CD8-positive, alpha-beta memory T cell (primary cell): ENCODE data around the gene NSMF. TPM values are rescaled to one million over a fixed set of nuclear protein-coding genes. Genes with fewer than 3 reads are reported as not detected.

Experiments used
- CTCF ChIA-PET: fragments of 350-600 bp; sonication (Branson Sonifier 250); formaldehyde crosslinking; loops from one replicate; lab custom pipeline; 2021; ENCODE audit warnings: antibody characterized with exemption; lab: Charles Lee
- POLR2A ChIA-PET: fragments of 350-600 bp; sonication (Branson Sonifier 250); formaldehyde crosslinking; loops from one replicate; lab custom pipeline; 2021; ENCODE audit warnings: antibody characterized with exemption; lab: Charles Lee
- DNase-seq, 5 donors: peaks; one replicate each; pipeline versions ENCODE4 v3.0.0 to v3.0.0-alpha.2; 2020 to 2022; ENCODE audit warnings: mixed read lengths in 1 of 5
- H3K27ac ChIP-seq: one replicate; pipeline ENCODE4 v1.7.0; 2013; ENCODE audit warnings: low read depth, mild to moderate bottlenecking, low read length, moderate library complexity
- H3K27me3 ChIP-seq: 2 replicates; pipeline ENCODE4 v1.7.0; 2013; ENCODE audit warnings: low read length, mild to moderate bottlenecking; ENCODE audit not compliant: insufficient read depth, poor library complexity, severe bottlenecking
- H3K36me3 ChIP-seq: 2 replicates; pipeline ENCODE4 v1.7.0; 2013; ENCODE audit warnings: mild to moderate bottlenecking, low read length, moderate library complexity; ENCODE audit not compliant: insufficient read depth
- H3K4me1 ChIP-seq: 2 replicates; pipeline ENCODE4 v1.7.0; 2013; ENCODE audit warnings: mild to moderate bottlenecking, low read length, moderate library complexity; ENCODE audit not compliant: insufficient read depth
- H3K4me3 ChIP-seq: 2 replicates; pipeline ENCODE4 v1.7.0; 2013; ENCODE audit warnings: mild to moderate bottlenecking, low read length
- H3K9me3 ChIP-seq: 2 replicates; pipeline ENCODE4 v1.7.0; 2013; ENCODE audit warnings: mild to moderate bottlenecking, low read length
- H3K27ac Mint-ChIP-seq, 8 donors: one replicate each; pipeline ENCODE4 v1.8.0; 2020 to 2021; ENCODE audit warnings: mixed read lengths in 8 of 8, mild to moderate bottlenecking in 6 of 8, inconsistent platforms in 3 of 8, moderate library complexity in 3 of 8
- H3K27me3 Mint-ChIP-seq, 2 donors: one replicate each; pipeline ENCODE4 v1.8.0; 2020 to 2021; ENCODE audit warnings: mixed read lengths in 2 of 2, mild to moderate bottlenecking in 1 of 2, moderate library complexity in 1 of 2
- H3K36me3 Mint-ChIP-seq, 3 donors: one replicate each; pipeline ENCODE4 v1.8.0; 2020 to 2021; ENCODE audit warnings: mixed read lengths in 3 of 3, inconsistent platforms in 1 of 3, mild to moderate bottlenecking in 1 of 3
- H3K4me1 Mint-ChIP-seq, 3 donors: one replicate each; pipeline ENCODE4 v1.8.0; 2020 to 2021; ENCODE audit warnings: mixed read lengths in 3 of 3, inconsistent platforms in 1 of 3, mild to moderate bottlenecking in 1 of 3
- H3K4me3 Mint-ChIP-seq, 7 donors: one replicate each; pipeline ENCODE4 v1.8.0; 2020 to 2021; ENCODE audit warnings: mixed read lengths in 7 of 7, mild to moderate bottlenecking in 6 of 7, moderate library complexity in 4 of 7, inconsistent platforms in 2 of 7
- H3K9me3 Mint-ChIP-seq, 5 donors: one replicate each; pipeline ENCODE4 v1.8.0; 2020 to 2022; ENCODE audit warnings: mixed read lengths in 5 of 5, mild to moderate bottlenecking in 3 of 5, moderate library complexity in 2 of 5, inconsistent platforms in 1 of 5
- polyA plus RNA-seq: library from polyadenylated mRNA; unstranded; fragments of 300-500 nt; fragmentation: Illumina TruSeq; gene quantifications from one replicate; pipeline ENCODE4 v1.2.3, GENCODE V29; 2021
- total RNA-seq, 2 experiments: library from RNA; stranded (reverse); gene quantifications; one replicate each; pipeline ENCODE4 v1.2.3, GENCODE V29; 2021

Gene NSMF
- total and polyA plus RNA-seq, 3 experiments from 2014 or later: 15.4 to 42.8 (median 40.9) TPM

GRCh38 chr9:137480686-137481683, 21.9 kb upstream of the NSMF start:
- H3K9me3 ChIP-seq: no peaks in the 10 kb centered on the region
- peaks cover 0 to 3% (median 0%) of the 10 kb centered on the region in 3 donors for H3K36me3 Mint-ChIP-seq
- H3K36me3 ChIP-seq: no peaks in the 10 kb centered on the region
- H3K4me1 ChIP-seq: no peaks in the 10 kb centered on the region
- H3K4me1 Mint-ChIP-seq: peaks cover 0 to 5% (median 0%) of the 10 kb centered on the region in 3 donors
- H3K9me3 Mint-ChIP-seq: peaks cover 0 to 2% (median 2%) of the 10 kb centered on the region in 5 donors
- H3K27ac ChIP-seq: no peak overlapping the region
- no peak overlapping the region for H3K27ac Mint-ChIP-seq
- no peak overlapping the region for H3K4me3 Mint-ChIP-seq
- ChIA-PET CTCF (no interaction called here), POLR2A (no interaction called here)
- DNase-seq: peak in 1 of 5 donors; percentile 32
- peaks cover 0 to 4% of the 10 kb centered on the region in 2 donors for H3K27me3 Mint-ChIP-seq
- no peaks in the 10 kb centered on the region for H3K27me3 ChIP-seq
- no peak overlapping the region for H3K4me3 ChIP-seq

GRCh38 chr9:137479892-137480685, 21.0 kb upstream of the NSMF start:
- Histone ChIP-seq H3K4me3 (no peak overlapping the region), H3K36me3 (no peaks in the 10 kb centered on the region), H3K9me3 (no peaks in the 10 kb centered on the region), H3K4me1 (no peaks in the 10 kb centered on the region), H3K27ac (no peak overlapping the region), H3K27me3 (no peaks in the 10 kb centered on the region)
- peaks cover 3 to 9% (median 7%) of the 10 kb centered on the region in 5 donors for H3K9me3 Mint-ChIP-seq
- peaks cover 0 to 8% (median 1%) of the 10 kb centered on the region in 3 donors for H3K36me3 Mint-ChIP-seq
- POLR2A ChIA-PET: no interaction called here
- CTCF ChIA-PET: no interaction called here
- H3K27me3 Mint-ChIP-seq: peaks cover 0 to 4% of the 10 kb centered on the region in 2 donors
- peaks cover 0 to 5% (median 0%) of the 10 kb centered on the region in 3 donors for H3K4me1 Mint-ChIP-seq
- DNase-seq: peak in 1 of 5 donors; percentile 30
- H3K27ac Mint-ChIP-seq: peak overlapping the region in 2 of 8 donors; percentile 47 to 93
- no peak overlapping the region for H3K4me3 Mint-ChIP-seq

GRCh38 chr9:137478962-137479861, 20.1 kb upstream of the NSMF start:
- Histone ChIP-seq H3K36me3 (no peaks in the 10 kb centered on the region), H3K27me3 (no peaks in the 10 kb centered on the region), H3K9me3 (no peaks in the 10 kb centered on the region), H3K4me1 (no peaks in the 10 kb centered on the region), H3K27ac (no peak overlapping the region), H3K4me3 (no peak overlapping the region)
- Mint-ChIP-seq H3K9me3 (peaks cover 7 to 12% (median 11%) of the 10 kb centered on the region in 5 donors), H3K4me1 (peaks cover 0 to 5% (median 0%) of the 10 kb centered on the region in 3 donors), H3K27ac (peak overlapping the region in 2 of 8 donors; percentile 47 to 93), H3K27me3 (peaks cover 0 to 4% of the 10 kb centered on the region in 2 donors), H3K4me3 (no peak overlapping the region), H3K36me3 (peaks cover 0 to 11% (median 3%) of the 10 kb centered on the region in 3 donors)
- peak in 1 of 5 donors; percentile 41 for DNase-seq
- CTCF ChIA-PET: no interaction called here
- POLR2A ChIA-PET: no interaction called here

DNA sequence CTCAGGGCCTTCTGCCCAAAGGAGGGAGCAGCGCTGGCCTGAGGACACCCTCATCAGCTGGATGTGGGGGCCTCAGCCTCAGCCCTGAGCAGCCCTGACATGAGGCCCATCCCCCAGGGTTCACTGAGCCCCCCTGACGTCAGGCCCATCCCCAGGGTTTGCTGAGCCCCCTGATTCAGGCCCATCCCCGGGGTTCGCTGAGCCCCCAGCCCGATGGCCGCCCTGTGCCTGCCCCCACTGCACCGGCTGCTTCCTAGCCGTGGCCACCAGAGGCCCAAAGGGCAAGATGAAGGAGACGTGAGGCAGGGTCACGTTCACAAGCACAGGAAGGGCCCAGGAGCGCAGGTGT, 19.5 kb upstream of the NSMF start:
- no peak overlapping the region for H3K4me3 Mint-ChIP-seq
- CTCF ChIA-PET: no interaction called here
- H3K9me3 Mint-ChIP-seq: peaks cover 12 to 17% (median 14%) of the 10 kb centered on the region in 5 donors
- peaks cover 0 to 4% of the 10 kb centered on the region in 2 donors for H3K27me3 Mint-ChIP-seq
- Histone ChIP-seq H3K4me1 (no peaks in the 10 kb centered on the region), H3K9me3 (no peaks in the 10 kb centered on the region), H3K36me3 (no peaks in the 10 kb centered on the region), H3K4me3 (no peak overlapping the region), H3K27me3 (no peaks in the 10 kb centered on the region), H3K27ac (no peak overlapping the region)
- peak in 1 of 5 donors; percentile 25 for DNase-seq
- peaks cover 0 to 16% (median 4%) of the 10 kb centered on the region in 3 donors for H3K36me3 Mint-ChIP-seq
- peaks cover 0 to 5% (median 0%) of the 10 kb centered on the region in 3 donors for H3K4me1 Mint-ChIP-seq
- POLR2A ChIA-PET: no interaction called here
- H3K27ac Mint-ChIP-seq: no peak overlapping the region

- CTCF ChIA-PET: no interaction called here
- H3K27me3 Mint-ChIP-seq: peaks cover 0 to 4% of the 10 kb centered on the region in 2 donors
Measured at GRCh38 chr9:137477778-137478612, 18.9 kb upstream of the NSMF start.

DNA sequence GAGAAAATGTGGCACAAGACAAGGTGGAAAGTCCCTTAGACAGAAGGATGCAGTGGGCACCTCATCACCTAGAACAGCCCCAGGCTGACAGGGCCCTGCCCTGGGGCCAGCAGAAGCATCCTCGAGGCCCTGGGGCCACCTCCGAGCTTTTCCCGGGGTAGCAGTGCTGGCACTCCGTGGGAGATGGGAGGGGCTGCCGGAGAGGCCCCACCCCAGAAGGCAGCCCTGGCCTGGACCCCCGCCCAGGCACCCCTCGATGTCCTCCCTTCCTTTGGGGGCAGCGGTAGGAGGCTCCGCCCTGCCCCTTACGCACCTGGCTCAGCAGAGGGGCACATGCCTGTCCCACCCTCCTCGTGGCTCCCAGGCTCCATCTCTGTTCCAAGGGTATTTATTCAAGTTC, 17.7 kb upstream of the NSMF start:
- H3K27me3 Mint-ChIP-seq: peaks cover 0 to 4% of the 10 kb centered on the region in 2 donors

More at GRCh38 chr9:137477778-137478612, 18.9 kb upstream of the NSMF start:
- H3K27ac ChIP-seq: no peak overlapping the region
- H3K4me1 ChIP-seq: no peaks in the 10 kb centered on the region
- H3K9me3 ChIP-seq: no peaks in the 10 kb centered on the region
- no peak overlapping the region for H3K4me3 ChIP-seq
- Mint-ChIP-seq H3K9me3 (peaks cover 13 to 21% (median 20%) of the 10 kb centered on the region in 5 donors), H3K4me3 (no peak overlapping the region), H3K36me3 (peaks cover 0 to 22% (median 4%) of the 10 kb centered on the region in 3 donors), H3K27ac (peak overlapping the region in 1 of 8 donors; percentile 47), H3K4me1 (peaks cover 0 to 5% (median 0%) of the 10 kb centered on the region in 3 donors)
- DNase-seq: peak in 1 of 5 donors; percentile 41
- H3K36me3 ChIP-seq: no peaks in the 10 kb centered on the region
- POLR2A ChIA-PET: no interaction called here
- H3K27me3 ChIP-seq: no peaks in the 10 kb centered on the region

More for the DNA sequence above, 17.7 kb upstream of the NSMF start:
- H3K36me3 Mint-ChIP-seq: peaks cover 0 to 26% (median 4%) of the 10 kb centered on the region in 3 donors
- H3K4me1 ChIP-seq: no peaks in the 10 kb centered on the region
- no peaks in the 10 kb centered on the region for H3K27me3 ChIP-seq
- peaks cover 0 to 1% (median 0%) of the 10 kb centered on the region in 3 donors for H3K4me1 Mint-ChIP-seq
- H3K9me3 Mint-ChIP-seq: peaks cover 13 to 24% (median 21%) of the 10 kb centered on the region in 5 donors
- no peaks in the 10 kb centered on the region for H3K36me3 ChIP-seq
- no peak overlapping the region for H3K27ac Mint-ChIP-seq
- ChIA-PET CTCF (no interaction called here), POLR2A (no interaction called here)
- no peaks in the 10 kb centered on the region for H3K9me3 ChIP-seq
- no peak overlapping the region for H3K4me3 Mint-ChIP-seq
- H3K27ac ChIP-seq: no peak overlapping the region
- H3K4me3 ChIP-seq: no peak overlapping the region
- no peak for DNase-seq
